Sigmoid colon (tissue), 4 donors: Measurements from ENCODE around the gene TRAF3IP1.

Source experiments
- CTCF ChIP-seq, 4 experiments: fragments of 450-650 bp in 3 of 4; fragments of 200-600 bp in 1 of 4; IDR thresholded peaks; one replicate each; pipeline ENCODE4 v1.5.1; 2016 to 2019; ENCODE audit warnings: antibody characterized with exemption in 4 of 4, mild to moderate bottlenecking in 3 of 4, moderate library complexity in 2 of 4
- EP300 ChIP-seq, 4 donors: sonication (generic); formaldehyde crosslinking; IDR thresholded peaks; one replicate each; pipeline ENCODE4 v1.6.1; 2017; ENCODE audit warnings: antibody characterized with exemption in 4 of 4
- POLR2A ChIP-seq, 2 donors: fragments of 450-650 bp; IDR thresholded peaks; one replicate each; pipeline ENCODE4 v1.6.1; 2016; ENCODE audit warnings: antibody characterized with exemption in 2 of 2, mild to moderate bottlenecking in 2 of 2, moderate library complexity in 2 of 2
- POLR2AphosphoS5 ChIP-seq, 4 donors: sonication (generic); formaldehyde crosslinking; IDR thresholded peaks; one replicate each; pipeline ENCODE4 v1.6.1; 2017; ENCODE audit warnings: antibody characterized with exemption in 4 of 4

GRCh38 chr2:238337846-238338245, 17.5 kb downstream of the TRAF3IP1 start:
- TF ChIP-seq EP300 (IDR thresholded peaks at IDR 0.05) (no peak), POLR2A (IDR thresholded peaks at IDR 0.05) (no peak), CTCF (IDR thresholded peaks at IDR 0.05) (no peak), POLR2AphosphoS5 (IDR thresholded peaks at IDR 0.05) (no peak)
